GM18870 (cell line): ENCODE measurements around the gene FILIP1L.
A peak's percentile ranks its signal among the peaks of the same experiment; 100 is the strongest.

Experiments used
- ATAC-seq: cut with Tn5 transposase; IDR thresholded peaks from one replicate; pipeline ENCODE4 v1.9.1; 2021; ENCODE audit warnings: moderate library complexity; ENCODE audit not compliant: unreplicated experiment

The FILIP1L gene

DNA sequence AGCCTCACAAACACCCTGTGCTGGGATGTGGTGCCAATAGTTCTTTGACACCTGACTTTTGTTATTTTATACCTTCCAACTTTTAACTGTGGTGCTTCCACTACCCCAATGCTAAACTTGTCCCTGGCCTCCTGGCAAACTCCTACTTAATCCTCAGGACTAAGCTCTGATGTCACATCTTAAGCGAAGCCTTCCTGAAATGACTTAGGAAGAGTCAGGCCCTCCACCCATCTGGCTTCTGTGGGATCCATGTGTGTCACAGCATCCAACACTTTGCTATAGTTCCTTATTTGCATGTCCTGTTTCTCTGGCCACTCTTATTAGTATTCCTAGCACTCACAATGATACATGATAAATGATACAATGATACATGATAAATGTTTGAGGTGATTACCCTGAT is 133.2 kb downstream of the FILIP1L start:
- ATAC-seq = no peak

DNA sequence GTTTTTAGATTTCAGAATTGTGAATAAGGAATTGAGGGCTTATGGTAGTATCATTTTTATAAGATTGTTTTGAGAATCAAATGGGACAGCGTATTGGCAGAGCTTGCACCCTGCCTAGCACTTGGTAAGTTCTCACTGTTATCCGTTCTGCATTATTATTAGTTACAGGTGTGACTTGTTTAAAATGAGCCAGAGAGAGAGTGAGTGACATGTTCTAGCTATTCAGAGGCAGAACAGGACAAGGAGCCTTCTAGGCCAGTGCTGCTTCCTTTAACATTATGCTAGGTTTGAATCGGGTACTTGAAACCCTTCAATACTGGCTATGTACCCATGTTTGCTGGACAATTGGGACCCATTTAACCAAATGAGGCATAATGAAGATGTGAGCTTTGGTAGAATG is 133.7 kb downstream of the FILIP1L start:
- ATAC-seq = no peak

DNA sequence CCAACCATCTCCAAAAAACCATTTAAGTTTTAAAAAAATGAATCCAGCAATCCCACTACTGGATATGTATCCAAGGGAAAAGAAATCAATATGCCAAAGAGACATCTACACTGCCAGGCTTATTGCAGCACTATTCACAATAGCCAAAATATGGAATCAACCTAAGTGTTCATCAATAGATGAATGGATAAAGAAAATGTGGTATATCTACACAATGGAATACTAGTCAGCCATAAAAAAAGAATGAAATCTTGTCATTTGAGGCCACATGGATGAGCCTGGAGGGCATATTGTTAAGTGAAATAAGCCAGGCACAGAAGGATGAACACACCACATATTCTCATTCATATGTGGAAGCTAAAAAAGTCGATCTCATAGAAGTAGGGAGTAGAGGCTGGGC is 136.1 kb downstream of the FILIP1L start:
- no peak for ATAC-seq

DNA sequence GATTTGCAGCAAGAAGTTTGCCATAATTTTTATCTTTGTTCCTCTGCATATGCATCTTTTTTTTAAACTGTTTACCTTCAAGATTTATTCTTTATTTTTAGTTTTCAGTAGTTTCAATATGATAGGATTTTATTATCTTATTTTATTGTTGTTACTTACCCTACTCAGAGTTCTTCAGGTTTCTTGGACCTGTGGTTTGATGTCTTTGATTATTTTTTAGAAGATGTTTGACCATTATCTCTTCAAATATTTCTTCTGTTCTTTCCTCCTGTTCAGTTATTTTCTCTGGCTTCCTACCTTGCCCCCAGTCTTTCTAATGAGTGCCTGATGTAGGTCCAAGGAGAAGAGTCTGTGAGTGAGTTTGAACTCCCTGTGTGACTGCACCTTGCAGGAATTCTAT is 137.7 kb downstream of the FILIP1L start:
- ATAC-seq = no peak

DNA sequence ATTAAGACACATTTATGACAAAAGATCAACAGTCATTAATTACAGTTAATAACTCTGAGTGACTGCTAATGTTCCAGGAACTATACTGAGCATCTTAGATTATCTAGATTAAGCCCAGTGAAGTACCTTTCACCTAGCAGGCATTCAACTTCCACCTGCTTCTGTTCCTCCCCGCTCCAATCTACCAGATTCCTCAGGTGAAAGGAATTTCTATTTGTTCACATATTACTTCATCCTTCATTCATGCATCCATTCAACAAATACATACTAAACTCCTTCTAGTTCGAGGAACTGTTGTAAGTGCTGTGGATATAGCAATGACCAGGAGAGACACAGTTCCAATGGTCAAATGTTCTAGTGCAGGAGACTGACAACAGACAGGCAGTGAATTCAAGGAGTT is 139.3 kb downstream of the FILIP1L start:
- no peak for ATAC-seq

DNA sequence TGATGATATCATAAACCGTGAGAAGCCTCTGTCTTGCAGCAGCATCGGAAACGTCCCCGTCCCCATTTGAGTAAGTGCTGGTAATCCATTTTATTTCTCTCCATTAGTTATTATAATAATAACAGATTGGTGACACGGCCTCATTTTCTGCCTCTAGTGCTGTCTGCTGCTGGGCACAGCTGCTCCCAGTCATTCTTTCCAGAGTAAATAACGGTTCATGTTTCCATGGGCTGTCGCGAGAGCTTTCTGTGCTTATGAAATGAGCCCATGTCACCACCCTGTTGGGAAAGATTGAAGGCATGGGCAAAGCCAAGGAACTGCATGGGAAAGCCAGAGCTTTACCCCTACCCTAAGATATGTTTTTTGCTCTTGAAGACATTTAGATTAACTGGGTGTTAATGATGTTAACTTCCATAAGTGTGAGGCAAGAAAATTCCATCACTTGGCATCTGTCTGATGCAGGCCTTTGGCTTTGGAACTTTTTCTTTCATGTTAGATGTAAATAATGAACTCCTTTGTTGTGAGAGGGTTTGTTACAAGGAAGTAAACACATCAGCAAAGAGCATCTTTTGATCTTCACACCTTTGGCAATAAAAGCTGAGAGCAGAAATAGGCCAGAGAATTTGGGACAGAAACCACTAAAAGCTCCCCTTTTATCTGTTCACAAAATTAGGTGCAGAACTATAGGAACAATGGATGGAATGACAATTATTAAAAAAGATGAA is 141.8 kb downstream of the FILIP1L start:
- no peak for ATAC-seq

DNA sequence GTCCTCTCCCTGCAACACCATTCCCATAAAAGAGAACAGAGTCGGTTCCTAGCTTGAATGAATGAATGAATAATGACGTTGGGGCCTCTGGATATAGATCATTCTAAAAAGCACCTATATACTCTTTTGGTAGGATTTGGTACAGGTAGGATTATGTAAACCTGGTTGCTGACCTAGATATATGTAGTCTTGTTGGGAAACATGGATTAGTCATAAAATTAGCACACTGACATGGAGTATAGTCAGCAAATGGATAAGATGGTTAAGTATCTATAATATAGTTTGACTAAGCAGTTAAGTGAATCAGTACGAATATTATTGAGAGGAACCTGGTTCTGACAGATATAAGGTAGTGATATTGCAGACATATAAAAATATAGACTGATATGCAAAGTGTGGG is 142.5 kb downstream of the FILIP1L start:
- ATAC-seq = no peak

DNA sequence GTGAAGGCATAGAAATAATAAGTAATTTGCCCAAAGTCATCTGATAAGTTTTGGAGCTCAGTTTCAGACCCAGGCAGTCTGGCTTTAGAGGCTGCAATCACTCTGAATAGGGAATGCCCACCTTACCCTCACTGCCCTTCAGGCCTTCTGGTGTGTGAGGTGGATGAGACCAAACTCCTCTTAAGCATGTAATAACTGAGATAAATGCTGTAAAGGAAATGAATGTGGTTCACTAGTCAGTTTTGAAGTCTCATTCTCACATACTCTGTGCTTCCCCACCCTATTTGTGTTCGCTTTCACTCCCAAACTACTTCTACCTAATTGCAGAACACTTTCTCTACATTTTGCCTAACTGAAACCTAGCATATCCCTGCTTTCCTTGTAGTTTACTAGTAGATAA is 144.1 kb downstream of the FILIP1L start:
- ATAC-seq = peak; percentile 98

DNA sequence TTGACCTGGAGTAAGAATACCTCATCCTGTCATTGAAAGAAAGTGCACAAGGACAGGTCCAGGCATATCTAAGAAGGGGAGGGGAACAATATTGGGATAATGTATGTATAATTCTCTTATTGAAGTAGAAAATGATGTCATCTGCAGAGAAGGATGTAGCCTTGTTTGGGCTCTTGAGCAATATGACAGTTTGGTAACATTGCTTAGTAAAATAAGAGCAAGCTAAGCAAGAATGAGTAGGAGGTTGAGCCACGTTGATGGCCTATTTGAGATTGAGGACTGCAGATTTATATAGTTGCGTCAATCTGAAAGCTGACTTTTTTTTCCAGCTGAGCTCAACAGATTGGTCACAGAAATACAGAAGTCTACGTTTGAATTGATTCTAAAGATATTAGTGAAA is 145.2 kb downstream of the FILIP1L start:
- no peak for ATAC-seq

DNA sequence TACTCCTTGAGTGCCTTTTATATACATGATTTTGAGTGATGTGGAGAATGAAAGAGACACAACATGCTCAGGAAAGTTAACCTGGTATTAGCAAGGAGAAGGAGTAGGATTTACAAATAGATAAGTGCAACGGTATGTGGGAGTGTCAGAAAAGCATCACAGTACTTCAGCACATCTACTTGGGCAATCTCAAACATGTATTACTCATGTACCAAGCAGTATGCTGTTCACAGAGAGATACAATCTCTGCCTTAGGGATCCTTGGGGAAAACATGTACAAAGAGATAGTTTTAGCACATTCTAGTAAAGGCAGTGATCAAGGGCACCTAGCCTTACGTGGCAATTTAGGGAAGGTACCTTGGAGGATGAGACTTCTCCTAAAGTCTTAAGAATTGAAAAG is 146.5 kb downstream of the FILIP1L start:
- no peak for ATAC-seq

DNA sequence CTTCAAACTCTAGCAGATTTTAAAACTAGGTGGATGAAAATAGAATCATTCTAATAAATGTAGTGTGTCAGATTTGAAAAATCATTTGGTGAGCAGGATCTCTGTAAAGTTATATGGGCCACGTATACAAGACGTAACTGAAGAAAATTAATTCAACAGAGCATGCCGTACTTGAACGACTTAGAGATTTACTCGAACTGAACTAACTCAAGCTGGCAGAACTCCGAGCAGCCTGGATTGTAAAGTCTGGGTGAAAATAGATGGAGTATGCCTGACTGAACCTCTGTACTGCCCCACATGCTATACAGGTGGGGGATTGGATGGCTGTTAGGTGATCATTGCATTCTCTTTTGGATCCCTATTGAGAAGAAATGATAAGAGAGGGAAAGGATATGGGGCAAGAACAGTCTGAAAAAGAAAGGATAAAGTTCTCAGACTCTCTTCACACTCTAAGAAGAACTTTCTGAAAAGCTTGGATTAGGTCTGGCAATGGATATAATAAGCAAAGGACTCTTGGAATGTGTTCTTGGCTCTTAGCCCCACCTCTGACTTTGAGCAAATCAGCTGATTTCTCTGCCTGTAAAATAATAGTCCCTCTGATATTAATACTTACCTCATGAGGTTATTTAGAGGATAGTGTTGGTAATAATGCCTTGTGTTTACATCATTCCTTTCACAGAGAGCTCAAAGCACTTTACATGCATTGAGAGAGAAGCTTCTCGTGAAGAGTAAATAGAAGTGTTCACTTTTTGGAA is 147.5 kb downstream of the FILIP1L start:
- ATAC-seq = no peak

DNA sequence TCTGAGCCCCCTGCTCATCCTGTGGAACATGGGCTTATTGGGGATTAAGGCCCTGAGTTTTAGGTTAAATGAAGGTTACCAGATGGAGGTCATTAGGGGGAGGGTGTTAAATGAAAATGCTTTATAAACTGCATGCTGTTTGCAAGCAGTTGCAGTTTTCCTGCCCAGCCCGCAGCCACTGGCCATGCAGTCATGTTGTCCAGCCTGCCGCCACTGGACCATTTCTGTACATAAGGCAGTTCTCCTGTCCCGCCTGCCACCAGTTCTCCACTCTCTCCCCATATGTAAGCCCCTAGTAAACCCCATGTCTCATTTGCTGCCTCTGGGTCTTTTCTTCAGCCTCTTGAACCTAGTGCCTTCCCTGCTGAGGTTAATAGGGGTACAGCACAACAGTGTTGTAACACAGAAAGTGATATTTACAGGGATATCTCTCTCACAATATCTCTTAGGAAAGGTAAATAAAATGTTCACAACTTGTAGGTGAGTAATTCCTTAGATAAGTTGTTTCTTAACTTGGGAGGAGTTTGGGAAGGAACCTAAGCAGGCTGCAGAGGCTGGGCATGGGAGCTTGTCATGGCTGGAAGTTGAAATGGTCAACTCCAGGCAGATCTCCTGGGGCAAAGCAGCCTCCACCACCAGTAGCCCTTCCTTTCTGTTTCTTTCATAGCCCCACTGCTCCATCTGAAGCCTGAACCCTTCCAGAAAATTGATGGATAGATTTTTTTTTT is 148.5 kb downstream of the FILIP1L start:
- no peak for ATAC-seq

DNA sequence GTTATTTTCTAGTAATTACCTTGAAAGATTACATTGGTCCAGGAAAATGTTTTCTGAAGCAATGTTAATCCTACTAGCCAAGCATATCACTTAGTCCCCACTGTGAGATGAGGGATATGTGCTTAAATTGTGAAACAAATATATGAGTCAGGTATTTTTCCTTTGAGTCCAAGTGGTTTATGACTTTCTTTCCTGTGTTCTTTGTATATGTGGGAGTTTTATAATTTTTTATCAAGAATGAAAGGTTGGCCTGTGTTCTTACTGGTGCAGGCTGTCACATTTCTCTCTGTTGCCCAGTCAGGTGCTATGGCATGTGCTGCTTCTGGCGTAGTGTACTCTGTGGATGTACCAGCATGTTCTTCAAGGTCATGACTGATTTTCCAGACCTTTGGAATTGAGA is 149.2 kb downstream of the FILIP1L start:
- ATAC-seq = no peak

DNA sequence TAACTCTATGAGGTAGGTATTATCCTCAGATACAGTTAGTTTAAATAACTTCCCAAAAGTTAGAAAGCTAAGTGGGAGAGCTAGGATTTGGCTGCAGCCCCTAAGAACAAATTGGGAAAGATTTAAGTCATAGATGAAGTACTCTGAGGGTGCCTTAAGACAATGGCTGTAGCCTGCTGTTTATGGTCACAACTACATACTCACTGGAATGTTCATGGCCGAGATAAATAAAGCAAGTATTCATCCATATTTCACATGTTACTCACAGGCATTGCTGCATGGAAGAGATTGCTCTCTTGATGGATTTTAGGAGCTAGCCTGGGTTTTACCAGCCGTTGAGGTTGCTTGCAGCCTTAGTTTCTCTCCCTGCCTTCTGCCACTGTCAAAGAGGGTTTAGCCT is 151.6 kb downstream of the FILIP1L start:
- ATAC-seq = no peak

DNA sequence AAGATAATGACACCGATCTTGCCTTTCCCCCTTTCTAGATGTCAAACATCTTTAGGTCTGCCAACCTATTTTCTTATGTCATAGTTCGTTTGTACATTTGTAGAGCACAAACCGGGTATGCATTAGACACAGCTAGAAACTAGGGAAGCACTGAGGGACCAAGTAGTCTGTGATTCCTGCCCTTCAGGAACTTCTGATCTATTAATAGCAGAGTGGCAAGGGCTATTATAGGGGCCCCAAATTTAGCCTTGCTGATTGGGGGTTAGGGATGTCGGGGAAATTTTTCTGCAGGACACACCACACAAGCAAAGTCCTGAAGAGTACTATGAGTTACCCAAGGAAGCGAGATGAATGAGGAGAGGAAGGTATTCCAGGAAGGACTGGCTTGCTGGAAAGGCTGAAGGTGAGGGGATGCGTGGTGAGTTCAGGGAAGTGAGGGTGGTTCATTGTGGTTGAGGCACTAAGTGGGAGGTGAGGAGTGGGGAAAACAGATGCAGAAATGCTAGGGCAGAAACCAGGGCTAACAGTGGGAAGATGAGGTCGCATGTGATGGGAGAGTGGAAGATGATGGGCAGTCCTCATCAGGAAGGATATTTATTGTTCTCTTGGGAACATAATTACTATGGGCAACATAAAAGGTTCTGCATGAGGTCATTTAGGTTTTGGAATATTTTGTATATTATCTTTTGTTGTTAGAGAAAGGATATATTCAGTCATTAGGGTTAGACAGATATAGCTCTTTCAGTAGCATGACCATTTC is 152.4 kb downstream of the FILIP1L start:
- ATAC-seq = no peak

DNA sequence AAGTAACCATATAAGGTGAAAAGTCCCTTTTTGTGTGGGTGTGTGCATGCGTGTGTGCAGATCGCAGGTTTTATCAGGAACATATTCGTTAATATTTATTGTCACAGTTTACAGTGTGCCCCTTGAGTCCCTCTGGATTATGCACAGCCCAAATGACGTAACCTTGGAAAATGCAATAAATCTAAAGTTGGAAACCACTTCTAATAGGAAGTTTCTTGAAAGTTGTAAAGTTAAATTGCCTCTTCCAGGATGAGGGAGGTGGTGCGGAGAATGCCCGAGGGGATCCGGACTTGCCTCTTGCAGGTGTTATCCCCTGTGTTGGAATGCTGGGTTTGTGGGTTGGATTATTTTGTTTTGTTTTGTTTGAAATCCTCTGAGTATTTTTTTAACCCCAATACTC is 153.4 kb downstream of the FILIP1L start:
- ATAC-seq = no peak

DNA sequence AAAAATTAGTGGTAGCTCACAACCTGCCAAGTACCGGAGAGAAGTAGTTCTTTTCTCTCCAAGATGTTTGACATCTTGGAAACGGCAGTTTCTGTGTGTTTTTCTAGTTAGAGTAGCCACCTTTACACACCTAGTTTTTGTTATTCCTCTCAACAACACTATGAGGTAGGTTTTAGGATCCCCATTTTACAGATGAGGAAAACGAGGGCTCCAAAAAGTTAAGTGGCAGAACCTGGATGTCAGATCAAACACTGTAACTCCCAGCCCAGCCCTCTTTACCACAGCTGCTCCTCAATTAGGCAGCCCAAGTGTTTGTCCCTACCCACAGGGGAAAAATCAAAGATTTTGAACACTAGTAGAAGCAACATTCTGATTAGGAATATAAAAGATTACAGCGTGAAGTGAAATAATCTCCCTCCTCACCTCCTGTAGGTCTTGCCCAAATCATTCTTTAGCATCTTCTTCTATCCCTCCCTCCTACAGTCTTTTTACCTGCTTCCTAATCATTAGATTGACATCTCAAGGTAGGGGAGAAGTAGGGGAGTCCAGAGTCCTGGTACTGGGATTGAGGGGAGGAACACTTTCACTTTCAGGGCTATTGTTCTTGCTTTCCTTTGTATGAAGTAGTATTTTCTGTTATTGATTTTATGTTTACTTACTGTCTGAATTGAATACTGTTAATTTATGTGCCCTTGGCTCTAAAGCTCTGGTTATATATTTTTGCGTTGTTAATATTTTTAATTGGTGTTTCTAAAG is 154.0 kb downstream of the FILIP1L start:
- no peak for ATAC-seq

DNA sequence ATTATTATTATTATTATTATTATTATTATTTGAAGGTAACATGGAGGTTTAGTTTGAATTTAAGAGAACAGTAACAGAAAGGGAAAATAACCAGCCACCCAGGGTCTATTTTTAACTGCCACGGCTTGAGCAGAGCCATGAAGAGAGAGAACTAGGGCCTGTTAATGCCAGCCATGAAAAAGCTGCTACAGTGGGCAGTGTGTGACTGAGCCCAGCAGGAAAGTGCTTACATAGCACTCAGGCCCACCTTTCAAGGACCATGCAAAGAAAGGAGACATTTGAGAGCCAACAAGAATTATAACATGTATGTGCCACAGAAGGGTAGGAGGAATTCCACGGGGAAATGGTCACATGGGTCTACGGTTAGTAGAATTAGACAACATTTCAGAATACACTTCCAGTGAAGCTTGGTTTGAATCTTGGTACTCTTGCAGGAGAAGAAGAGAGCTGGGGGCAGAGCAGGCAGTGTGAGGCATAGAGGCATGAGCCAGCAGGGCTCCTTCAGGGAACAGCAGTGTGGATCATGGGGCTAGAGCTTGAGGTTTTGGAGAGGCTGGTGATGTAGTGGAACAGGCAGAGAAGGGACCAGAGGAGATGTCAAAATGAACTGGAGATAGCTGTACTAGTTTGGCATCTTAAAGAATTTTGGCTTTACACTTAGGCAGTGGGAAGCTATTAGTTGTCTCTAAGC is 155.9 kb downstream of the FILIP1L start:
- ATAC-seq = no peak

DNA sequence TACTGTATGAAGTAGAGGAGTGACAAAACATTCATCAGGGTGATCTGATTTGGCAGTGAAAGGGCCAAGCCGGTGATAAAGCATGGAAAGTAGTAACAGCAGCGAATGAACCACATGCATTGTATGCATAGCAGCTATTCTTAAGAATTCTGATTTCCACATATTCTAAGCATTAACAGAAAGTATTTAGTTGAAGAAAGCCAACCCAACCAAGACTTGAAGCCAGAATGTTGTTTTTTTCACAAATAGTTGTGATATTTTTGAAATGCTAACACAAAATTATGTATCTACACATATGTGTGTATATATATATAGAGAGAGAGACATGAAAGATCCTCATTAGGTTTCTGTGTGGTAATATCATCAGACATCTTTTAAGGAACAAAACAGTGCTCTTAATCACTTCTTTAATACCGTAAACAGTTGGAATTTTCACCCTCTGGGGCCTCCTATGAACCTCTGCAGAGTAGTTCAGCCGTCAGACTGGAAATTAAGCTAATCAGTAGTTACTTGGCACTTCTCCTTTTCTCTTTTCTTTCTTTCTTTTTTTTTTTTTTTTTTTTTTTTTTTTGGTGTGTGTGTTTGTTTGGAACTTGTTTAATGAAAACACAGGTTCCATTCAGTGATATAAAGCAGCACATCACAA is 157.0 kb downstream of the FILIP1L start:
- ATAC-seq = no peak
